IPS-20b (cell line): Measurements from ENCODE around the gene SEMA4B.
"Not testable (repeated sequence)": the region's sequence is repeated elsewhere in the genome, so short reads cannot be mapped to it uniquely, and the experiment has no call there.

Experiments used
- H3K27ac ChIP-seq: one replicate; pipeline ENCODE4 v1.5.1; 2013; ENCODE audit warnings: low read length
- H3K27me3 ChIP-seq: 2 replicates; pipeline ENCODE4 v1.6.1; 2013; ENCODE audit warnings: mild to moderate bottlenecking, low read length, inconsistent platforms; ENCODE audit not compliant: insufficient read depth
- H3K36me3 ChIP-seq: 2 replicates; pipeline ENCODE4 v1.6.1; 2013; ENCODE audit warnings: low read depth, mild to moderate bottlenecking, inconsistent platforms, low read length, moderate library complexity; ENCODE audit not compliant: insufficient read depth
- H3K4me1 ChIP-seq: 2 replicates; pipeline ENCODE4 v1.6.1; 2013; ENCODE audit warnings: mild to moderate bottlenecking, control low read depth, inconsistent platforms, low read length, moderate library complexity; ENCODE audit not compliant: insufficient read depth
- H3K4me3 ChIP-seq: 2 replicates; pipeline ENCODE4 v1.5.1; 2013; ENCODE audit warnings: mild to moderate bottlenecking, low read length, inconsistent platforms
- H3K9ac ChIP-seq: 2 replicates; pipeline ENCODE4 v1.6.1; 2013; ENCODE audit warnings: low read depth, mild to moderate bottlenecking, inconsistent platforms, low read length, moderate library complexity
- H3K9me3 ChIP-seq: 2 replicates; pipeline ENCODE4 v1.6.1; 2013; ENCODE audit warnings: mild to moderate bottlenecking, low read depth, low read length, inconsistent platforms; ENCODE audit not compliant: insufficient read depth

Gene SEMA4B

GRCh38 chr15:90164239-90164638, 36.9 kb upstream of the SEMA4B start:
- H3K9me3 ChIP-seq: not testable (repeated sequence)

DNA sequence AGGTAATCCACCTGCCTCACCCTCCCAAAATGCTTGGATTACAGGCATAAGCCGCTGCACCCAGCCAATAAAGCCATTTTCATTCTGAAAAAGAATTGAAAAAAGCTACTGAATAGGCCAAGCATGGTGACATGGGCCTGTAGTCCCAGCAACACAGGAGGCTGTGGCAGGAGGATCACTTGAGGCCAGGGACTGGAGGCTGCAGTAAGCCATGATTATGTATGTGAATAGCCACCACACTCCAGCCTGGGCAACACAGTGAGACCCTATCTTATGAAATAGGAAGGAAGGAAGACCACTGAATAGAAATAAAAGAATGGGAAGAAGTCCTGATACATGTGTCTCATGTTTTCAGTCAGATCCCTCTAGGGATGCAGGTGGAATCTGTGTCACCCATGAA, 36.0 kb upstream of the SEMA4B start:
- Histone ChIP-seq H3K4me1 (peaks cover 5% of the 10 kb centered on the region; the same call in 1 of the 2 replicates), H3K9me3 (no peaks in the 10 kb centered on the region), H3K27ac (no peak overlapping the region), H3K36me3 (no peaks in the 10 kb centered on the region), H3K27me3 (no peaks in the 10 kb centered on the region), H3K9ac (no peak overlapping the region), H3K4me3 (no peak overlapping the region)

More at GRCh38 chr15:90164239-90164638, 36.9 kb upstream of the SEMA4B start:
- not testable (repeated sequence) for H3K27me3 ChIP-seq, H3K9ac ChIP-seq, H3K27ac ChIP-seq, H3K36me3 ChIP-seq, H3K4me3 ChIP-seq, H3K4me1 ChIP-seq

GRCh38 chr15:90165659-90166489, 35.3 kb upstream of the SEMA4B start:
- no peak overlapping the region for H3K27ac ChIP-seq
- H3K9me3 ChIP-seq: no peaks in the 10 kb centered on the region
- H3K9ac ChIP-seq: no peak overlapping the region

GRCh38 chr15:90167121-90167520, 34.0 kb upstream of the SEMA4B start:
- Histone ChIP-seq H3K9me3 (no peaks in the 10 kb centered on the region), H3K9ac (no peak overlapping the region), H3K4me1 (no peaks in the 10 kb centered on the region), H3K27ac (no peak overlapping the region), H3K4me3 (no peak overlapping the region), H3K27me3 (no peaks in the 10 kb centered on the region), H3K36me3 (no peaks in the 10 kb centered on the region)

More at GRCh38 chr15:90165659-90166489, 35.3 kb upstream of the SEMA4B start:
- Histone ChIP-seq H3K27me3 (no peaks in the 10 kb centered on the region), H3K4me3 (no peak overlapping the region), H3K4me1 (peaks cover 4% of the 10 kb centered on the region; the same call in 1 of the 2 replicates), H3K36me3 (no peaks in the 10 kb centered on the region)

GRCh38 chr15:90171623-90172022, 29.5 kb upstream of the SEMA4B start:
- H3K27ac ChIP-seq: no peak overlapping the region
- peaks cover 6% of the 10 kb centered on the region; the same call in 1 of the 2 replicates for H3K4me1 ChIP-seq
- H3K27me3 ChIP-seq: no peaks in the 10 kb centered on the region
- no peaks in the 10 kb centered on the region for H3K36me3 ChIP-seq
- H3K9me3 ChIP-seq: no peaks in the 10 kb centered on the region
- no peak overlapping the region for H3K9ac ChIP-seq
- no peak overlapping the region for H3K4me3 ChIP-seq

- H3K27me3 ChIP-seq: no peaks in the 10 kb centered on the region
- H3K27ac ChIP-seq: no peak overlapping the region
- H3K9me3 ChIP-seq: no peaks in the 10 kb centered on the region
- H3K9ac ChIP-seq: no peak overlapping the region
- peaks cover 12% of the 10 kb centered on the region; the same call in 1 of the 2 replicates for H3K4me1 ChIP-seq
- no peaks in the 10 kb centered on the region for H3K36me3 ChIP-seq
- no peak overlapping the region for H3K4me3 ChIP-seq
Observed at GRCh38 chr15:90173372-90173771, 27.8 kb upstream of the SEMA4B start.

DNA sequence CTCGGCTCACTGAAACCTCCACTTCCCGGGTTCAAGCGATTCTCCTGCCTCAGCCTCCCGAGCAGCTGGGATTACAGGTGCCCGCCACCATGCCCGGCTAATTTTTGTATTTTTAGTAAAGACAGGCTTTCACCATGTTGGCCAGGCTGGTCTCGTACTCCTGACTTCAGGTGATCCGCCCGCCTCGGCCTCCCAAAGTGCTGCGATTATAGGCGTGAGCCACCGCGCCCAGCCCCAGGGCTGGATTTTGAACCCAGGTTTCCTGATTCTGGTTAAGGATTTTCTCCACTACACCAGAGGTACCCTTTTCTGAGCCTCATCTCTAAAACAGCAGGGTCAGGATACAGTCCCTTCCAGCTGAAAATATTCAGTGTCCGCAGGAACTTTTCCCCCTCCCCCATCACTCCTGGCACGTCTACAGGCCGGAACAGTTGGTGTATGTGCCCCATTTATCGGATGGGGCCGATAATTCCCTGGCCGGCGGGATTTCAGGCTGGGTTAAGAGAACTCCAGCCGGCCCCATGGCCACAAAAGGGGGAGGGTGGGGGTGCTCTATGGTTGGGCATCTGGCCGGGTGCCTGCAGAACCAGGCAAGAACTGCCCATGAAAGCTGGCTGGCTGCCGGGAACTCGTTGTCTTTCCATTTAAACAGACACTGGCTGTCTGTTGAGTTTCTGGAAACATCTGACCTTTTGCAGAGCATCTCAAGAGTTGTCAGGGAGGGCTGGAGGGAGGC, 26.8 kb upstream of the SEMA4B start:
- Histone ChIP-seq H3K27ac (no peak overlapping the region), H3K4me3 (no peak overlapping the region), H3K9me3 (no peaks in the 10 kb centered on the region), H3K27me3 (no peaks in the 10 kb centered on the region), H3K4me1 (peaks cover 12% of the 10 kb centered on the region; the same call in 1 of the 2 replicates), H3K36me3 (no peaks in the 10 kb centered on the region), H3K9ac (no peak overlapping the region)

DNA sequence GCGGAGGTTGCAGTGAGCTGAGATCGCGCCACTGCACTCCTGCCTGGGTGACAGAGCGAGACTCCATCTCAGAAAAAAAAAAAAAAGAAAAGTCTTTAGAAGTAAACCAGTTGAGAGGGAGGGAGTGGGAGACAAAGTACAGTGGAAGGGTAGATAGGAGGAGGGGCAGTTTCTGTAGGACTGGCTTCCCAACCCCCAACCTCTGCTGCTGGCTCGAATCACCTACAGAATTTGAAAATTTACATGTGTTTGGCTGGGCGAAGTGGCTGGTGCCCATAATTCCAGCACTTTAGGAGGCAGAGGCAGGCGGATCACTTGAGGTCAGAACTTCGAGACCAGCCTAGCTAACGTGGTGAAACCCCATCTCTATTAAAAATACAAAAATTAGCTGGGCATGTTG, 24.1 kb upstream of the SEMA4B start:
- H3K27ac ChIP-seq: peak overlapping the region; percentile 38
- peaks cover 12% of the 10 kb centered on the region; the same call in 1 of the 2 replicates for H3K4me1 ChIP-seq
- no peaks in the 10 kb centered on the region for H3K9me3 ChIP-seq
- no peaks in the 10 kb centered on the region for H3K27me3 ChIP-seq
- H3K9ac ChIP-seq: no peak overlapping the region; the same call in 1 of the 2 replicates
- no peaks in the 10 kb centered on the region for H3K36me3 ChIP-seq
- H3K4me3 ChIP-seq: no peak overlapping the region

DNA sequence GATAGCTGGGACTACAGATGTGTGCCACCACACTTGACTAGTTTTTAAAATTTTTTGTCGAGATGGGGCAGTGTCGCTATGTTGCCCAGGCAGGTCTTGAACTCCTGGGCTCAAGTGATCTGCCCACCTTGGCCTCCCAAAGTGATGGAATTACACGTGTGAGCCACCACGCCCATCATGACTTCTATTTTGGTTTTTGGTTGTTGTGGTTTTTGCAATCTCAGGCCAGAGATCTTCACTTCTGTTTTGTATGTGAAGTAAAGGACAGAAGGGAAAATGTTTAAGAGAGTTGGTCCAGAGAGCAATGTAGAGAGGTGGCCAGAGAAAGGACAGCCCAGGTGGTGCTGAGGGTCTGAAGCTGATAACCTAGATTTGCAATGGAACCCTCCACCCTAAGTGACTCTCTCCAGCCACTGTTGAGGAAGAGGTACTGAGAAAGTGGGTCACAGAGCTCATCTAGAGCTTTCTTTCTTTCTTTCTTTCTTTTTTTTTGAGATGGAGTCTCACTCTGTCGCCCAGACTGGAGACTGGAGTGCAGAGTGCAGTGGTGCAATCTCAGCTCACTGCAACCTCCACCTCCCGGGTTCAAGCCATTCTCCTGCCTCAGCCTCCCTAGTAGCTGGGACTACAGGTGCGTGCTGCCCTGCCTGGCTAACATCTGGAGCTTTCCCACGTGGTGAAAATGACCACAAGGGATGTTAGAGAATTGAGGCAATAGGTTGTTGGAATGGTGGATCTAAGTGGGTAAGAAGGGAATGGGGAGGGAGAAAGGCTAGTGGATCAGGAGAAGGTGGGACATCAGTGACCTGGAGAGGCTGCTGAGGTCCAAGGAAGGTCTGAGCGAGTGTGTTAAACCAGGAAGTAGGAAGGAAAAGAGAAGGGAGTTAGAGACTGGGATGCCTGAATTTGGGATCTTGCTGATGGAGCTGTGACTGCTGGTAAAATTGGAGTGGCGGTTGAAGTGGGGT, 22.4 kb upstream of the SEMA4B start:
- Histone ChIP-seq H3K4me3 (no peak overlapping the region), H3K4me1 (peaks cover 12% of the 10 kb centered on the region; the same call in 1 of the 2 replicates), H3K9me3 (no peaks in the 10 kb centered on the region), H3K36me3 (no peaks in the 10 kb centered on the region), H3K27ac (no peak overlapping the region), H3K9ac (no peak overlapping the region), H3K27me3 (no peaks in the 10 kb centered on the region)

DNA sequence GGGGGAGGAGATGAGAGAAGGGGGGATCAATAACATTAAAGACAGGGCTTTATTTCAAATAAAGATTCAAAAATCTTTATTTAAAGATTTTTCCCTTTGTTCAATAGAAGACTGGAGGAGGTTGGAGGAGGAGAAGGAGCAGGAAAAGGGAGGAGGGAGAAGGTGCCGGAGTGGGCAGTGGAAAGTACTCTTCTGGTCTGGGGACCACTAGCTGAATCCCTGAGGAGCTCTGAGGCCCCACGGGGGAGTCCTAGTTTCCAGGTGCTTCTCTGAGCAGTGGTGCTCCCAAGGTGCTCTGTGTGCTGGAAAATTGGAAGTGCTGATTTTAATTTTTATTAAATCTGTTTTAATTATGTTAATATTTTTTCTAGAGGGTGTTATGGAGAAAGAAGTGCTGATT, 19.4 kb upstream of the SEMA4B start:
- Histone ChIP-seq H3K4me1 (peaks cover 9% of the 10 kb centered on the region; the same call in 1 of the 2 replicates), H3K27ac (no peak overlapping the region), H3K9ac (no peak overlapping the region), H3K4me3 (no peak overlapping the region), H3K9me3 (no peaks in the 10 kb centered on the region), H3K27me3 (peaks cover 3% of the 10 kb centered on the region; the same call in 1 of the 2 replicates), H3K36me3 (no peaks in the 10 kb centered on the region)
